Measurements from ENCODE around the gene ARHGEF3. TPM values are rescaled to one million over a fixed set of nuclear protein-coding genes. Genes with fewer than 3 reads are reported as not detected.

Gene ARHGEF3
- total and polyA plus RNA-seq, 7 donors = 5.3 to 34.2 (median 20.3) TPM

DNA sequence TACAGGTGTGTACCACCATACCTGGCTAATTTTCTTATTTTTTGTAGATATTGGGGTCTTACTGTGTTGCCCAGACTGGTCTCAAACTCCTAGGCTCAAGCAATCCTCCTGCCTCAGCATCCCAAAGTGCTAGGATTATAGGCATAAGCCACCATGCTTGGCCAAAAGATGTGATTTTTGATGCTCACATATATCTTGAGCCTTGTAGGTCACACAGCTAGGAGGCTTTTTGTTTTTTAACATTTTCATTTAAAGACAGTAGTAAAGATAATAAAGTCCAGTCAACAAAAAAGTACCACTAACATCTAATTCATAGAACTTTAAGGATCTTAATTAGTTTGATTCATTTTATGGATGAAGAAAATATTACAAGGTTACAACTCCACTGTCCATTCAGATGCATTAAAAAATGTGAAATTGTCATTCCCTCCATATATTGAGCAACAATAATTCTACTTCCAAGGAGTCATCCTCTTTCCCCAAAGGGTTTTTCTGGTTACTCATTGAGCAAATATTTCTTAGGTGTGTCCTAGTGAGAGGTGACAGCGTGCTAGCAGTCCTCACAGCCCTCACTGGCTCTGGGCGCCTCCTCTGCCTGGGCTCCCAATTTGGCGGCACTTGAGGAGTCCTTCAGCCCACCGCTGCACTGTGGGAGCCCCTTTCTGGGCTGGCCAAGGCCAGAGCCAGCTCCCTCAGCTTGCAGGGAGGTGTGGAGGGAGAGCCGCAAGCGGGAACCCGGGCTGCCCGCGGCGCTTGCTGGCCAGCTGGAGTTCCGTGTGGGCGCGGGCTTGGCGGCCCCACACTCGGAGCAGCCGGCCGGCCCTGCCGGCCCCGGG lies 110.4 kb downstream of the ARHGEF3 start:
- 96 to 97% methylated on average over 19 of the region's 19 CpGs for WGBS, 2 donors
- Histone ChIP-seq H3K27me3 (no peaks in the 10 kb centered on the region), H3K27ac (no peak overlapping the region), H3K9me3 (no peaks in the 10 kb centered on the region), H3K4me3 (no peak overlapping the region), H3K4me1 (no peaks in the 10 kb centered on the region), H3K36me3 (no peaks in the 10 kb centered on the region)
- intact Hi-C loops (cut with DNase I) = no loop called here
- no peak for DNase-seq
- TF ChIP-seq CTCF (IDR thresholded peaks at IDR 0.05) (no peak), EP300 (IDR thresholded peaks at IDR 0.05) (no peak), POLR2A (IDR thresholded peaks at IDR 0.05) (no peak), POLR2AphosphoS5 (IDR thresholded peaks at IDR 0.05) (no peak)

DNA sequence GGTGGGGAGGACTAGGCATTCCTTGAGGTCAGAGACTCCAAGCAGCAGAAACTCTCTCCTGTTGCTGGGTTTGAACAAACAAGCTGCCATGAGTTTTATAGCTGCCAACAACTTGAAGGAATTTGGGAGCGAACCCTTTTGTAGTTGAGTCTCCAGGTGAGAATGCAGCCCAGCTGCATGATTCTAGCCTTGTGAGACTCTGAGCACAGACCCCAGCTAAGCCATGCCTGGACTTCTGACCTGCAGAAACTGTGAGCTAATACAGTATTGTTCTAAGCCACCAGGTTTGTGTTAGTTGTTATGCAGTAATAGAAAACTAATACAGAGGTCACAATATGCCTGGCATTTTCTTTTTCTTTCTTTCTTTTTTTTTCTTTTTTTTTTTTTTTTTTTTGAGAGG lies 112.4 kb downstream of the ARHGEF3 start:
- Histone ChIP-seq H3K27me3 (no peaks in the 10 kb centered on the region), H3K27ac (no peak overlapping the region), H3K4me1 (no peaks in the 10 kb centered on the region), H3K36me3 (no peaks in the 10 kb centered on the region), H3K9me3 (no peaks in the 10 kb centered on the region), H3K4me3 (no peak overlapping the region)
- WGBS, 2 donors = 94 to 98% methylated on average over 1 of the region's 1 CpG
- no peak for TF ChIP-seq CTCF (IDR thresholded peaks at IDR 0.05)
- TF ChIP-seq POLR2A (IDR thresholded peaks at IDR 0.05) = no peak
- TF ChIP-seq POLR2AphosphoS5 (IDR thresholded peaks at IDR 0.05) = no peak
- no peak for TF ChIP-seq EP300 (IDR thresholded peaks at IDR 0.05)
- DNase-seq = no peak
- intact Hi-C loops (cut with DNase I) = no loop called here

DNA sequence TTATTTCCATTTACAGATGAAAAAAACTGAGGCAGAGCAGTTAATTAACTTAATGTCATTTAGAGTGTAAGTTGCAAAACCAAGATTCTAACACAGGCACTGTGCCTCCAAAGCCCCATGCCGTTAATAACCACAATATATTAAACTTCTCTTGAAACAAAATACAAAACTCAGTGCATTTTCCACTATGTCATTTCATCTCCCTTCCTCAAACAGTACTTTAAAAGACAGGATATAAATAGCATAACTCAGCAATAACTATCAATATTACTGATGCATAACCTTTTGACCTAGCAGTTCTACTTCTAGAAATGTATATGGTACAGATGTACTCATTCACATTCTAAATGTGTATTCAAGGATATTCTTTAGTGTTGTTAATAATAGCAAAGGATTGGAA lies 113.6 kb downstream of the ARHGEF3 start:
- intact Hi-C loops (cut with DNase I) = no loop called here
- DNase-seq = no peak
- 56 to 87% methylated on average over 1 of the region's 1 CpG for WGBS, 2 donors
- no peaks in the 10 kb centered on the region for H3K36me3 ChIP-seq
- no peak for TF ChIP-seq POLR2A (IDR thresholded peaks at IDR 0.05)
- no peak for TF ChIP-seq POLR2AphosphoS5 (IDR thresholded peaks at IDR 0.05)
- TF ChIP-seq CTCF (IDR thresholded peaks at IDR 0.05) = no peak
- no peak for TF ChIP-seq EP300 (IDR thresholded peaks at IDR 0.05)
- H3K4me1 ChIP-seq = peaks cover 0 to 5% (median 5%) of the 10 kb centered on the region in 4 donors
- no peaks in the 10 kb centered on the region for H3K9me3 ChIP-seq
- no peaks in the 10 kb centered on the region for H3K27me3 ChIP-seq
- H3K4me3 ChIP-seq = no peak overlapping the region
- no peak overlapping the region for H3K27ac ChIP-seq

DNA sequence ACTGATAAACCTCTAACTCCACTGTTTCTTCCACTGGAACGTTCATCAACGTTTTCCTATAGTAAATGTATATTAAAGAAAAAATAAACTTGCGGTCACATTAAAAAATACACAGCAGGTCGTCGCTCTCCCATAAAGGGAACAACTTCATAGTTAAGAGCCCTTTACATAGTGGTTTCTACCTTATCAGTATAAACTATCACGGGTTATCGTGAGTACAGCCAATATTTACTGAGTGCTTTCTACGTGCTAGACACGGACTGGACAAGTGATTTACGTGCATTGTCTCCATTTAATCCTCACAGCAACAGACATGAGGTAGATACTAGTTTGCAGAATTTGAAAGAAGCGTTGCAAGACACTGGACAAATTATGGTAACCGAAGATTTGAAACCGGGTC lies 117.7 kb downstream of the ARHGEF3 start:
- intact Hi-C loops (cut with DNase I) = loop anchor here (5.0 kb wide), 2 partner anchors 388 to 543 kb away; partner anchors contain the start of gene APPL1
- H3K4me1 ChIP-seq = peaks cover 0 to 27% (median 18%) of the 10 kb centered on the region in 4 donors
- no peak for DNase-seq
- H3K27me3 ChIP-seq = no peaks in the 10 kb centered on the region
- H3K4me3 ChIP-seq = no peak overlapping the region
- no peak overlapping the region for H3K27ac ChIP-seq
- H3K36me3 ChIP-seq = no peaks in the 10 kb centered on the region
- no peak for TF ChIP-seq POLR2A (IDR thresholded peaks at IDR 0.05)
- TF ChIP-seq EP300 (IDR thresholded peaks at IDR 0.05) = no peak
- TF ChIP-seq POLR2AphosphoS5 (IDR thresholded peaks at IDR 0.05) = no peak
- no peak for TF ChIP-seq CTCF (IDR thresholded peaks at IDR 0.05)
- WGBS, 2 donors = 96 to 98% methylated on average over 13 of the region's 13 CpGs
- no peaks in the 10 kb centered on the region for H3K9me3 ChIP-seq

Measured in sigmoid colon (tissue), 7 donors.